ENCODE measurements around the gene IMPA2.
A peak's percentile ranks its signal among the peaks of the same experiment; 100 is the strongest.

Gene IMPA2

GRCh38 chr18:11987527-11987926 lies 6.2 kb downstream of the IMPA2 start:
- ChIA-PET POLR2A (no interaction called here), CTCF (interaction anchor here (1.0 to 14.0 kb wide), 3 partner anchors 8 to 51 kb away, joined by 4 to 436 read pairs (median 7); no protein-coding TSS in a partner anchor)

GRCh38 chr18:11989174-11989573 lies 7.9 kb downstream of the IMPA2 start:
- no peak overlapping the region for H3K27ac ChIP-seq (ENCODE audit: extremely low read depth, low read depth, low read length)
- TF ChIP-seq ZNF311 (tag by site-specific recombination; IDR thresholded peaks at IDR 0.05; ENCODE audit: borderline replicate concordance) (no peak), SCRT2 (tag by site-specific recombination; IDR thresholded peaks at IDR 0.05) (peak; percentile 70; the same call in 1 of the 2 replicates)
- no peaks in the 10 kb centered on the region for H3K4me1 ChIP-seq (ENCODE audit: control insufficient read depth, insufficient read depth, low read length)
- H3K9me3 ChIP-seq (ENCODE audit: control insufficient read depth, insufficient read depth, low read depth, low read length) = no peaks in the 10 kb centered on the region
- ChIA-PET CTCF (interaction anchor here (0.6 to 14.0 kb wide), 6 partner anchors 9 to 727 kb away, joined by 3 to 436 read pairs (median 4); no protein-coding TSS in a partner anchor), POLR2A (interaction anchor here (0.6 kb wide), 1 partner anchor 381 kb away, joined by 3 read pairs; no protein-coding TSS in a partner anchor)
- no peaks in the 10 kb centered on the region for H3K36me3 ChIP-seq (ENCODE audit: control insufficient read depth in 2 of 2, insufficient read depth in 1 of 2, low read length in 2 of 2)
- H3K4me3 ChIP-seq (ENCODE audit: low read depth, low read length) = no peak overlapping the region

More at GRCh38 chr18:11987527-11987926, 6.2 kb downstream of the IMPA2 start:
- H3K27ac ChIP-seq (ENCODE audit: extremely low read depth, low read depth, low read length) = no peak overlapping the region
- TF ChIP-seq PRDM10 (tag by site-specific recombination; IDR thresholded peaks at IDR 0.05) (peak; percentile 90), ZSCAN4 (tag by site-specific recombination; IDR thresholded peaks at IDR 0.05) (no peak), YY2 (tag by site-specific recombination; IDR thresholded peaks at IDR 0.05) (no peak), OSR2 (tag by site-specific recombination; IDR thresholded peaks at IDR 0.05) (no peak), ZNF837 (tag by site-specific recombination; IDR thresholded peaks at IDR 0.05) (no peak), SETDB1 (IDR thresholded peaks at IDR 0.05; ENCODE audit: insufficient read length, low read length) (no peak), ZNF350 (tag by site-specific recombination; IDR thresholded peaks at IDR 0.05) (no peak), REPIN1 (tag by site-specific recombination; IDR thresholded peaks at IDR 0.05; ENCODE audit: low read depth) (no peak)
- H3K4me1 ChIP-seq (ENCODE audit: control insufficient read depth, insufficient read depth, low read length) = no peaks in the 10 kb centered on the region
- no peaks in the 10 kb centered on the region for H3K36me3 ChIP-seq (ENCODE audit: control insufficient read depth in 2 of 2, insufficient read depth in 1 of 2, low read length in 2 of 2)
- H3K4me3 ChIP-seq (ENCODE audit: low read depth, low read length) = no peak overlapping the region
- no peaks in the 10 kb centered on the region for H3K9me3 ChIP-seq (ENCODE audit: control insufficient read depth, insufficient read depth, low read depth, low read length)

GRCh38 chr18:11989966-11990380 lies 8.7 kb downstream of the IMPA2 start:
- Histone ChIP-seq H3K4me1 (ENCODE audit: control insufficient read depth, insufficient read depth, low read length) (no peaks in the 10 kb centered on the region), H3K9me3 (ENCODE audit: control insufficient read depth, insufficient read depth, low read depth, low read length) (no peaks in the 10 kb centered on the region), H3K27ac (ENCODE audit: extremely low read depth, low read depth, low read length) (no peak overlapping the region), H3K4me3 (ENCODE audit: low read depth, low read length) (no peak overlapping the region), H3K36me3 (ENCODE audit: control insufficient read depth in 2 of 2, insufficient read depth in 1 of 2, low read length in 2 of 2) (no peaks in the 10 kb centered on the region)
- TF ChIP-seq ZBTB11 (tag by site-specific recombination; conservative IDR thresholded peaks at IDR 0.05; ENCODE audit: low read depth) (no peak), ZNF654 (tag by site-specific recombination; IDR thresholded peaks at IDR 0.05; ENCODE audit: low read depth) (no peak), REST (tag by site-specific recombination; IDR thresholded peaks at IDR 0.05) (peak; percentile 56; the same call in 1 of the 2 replicates), BCL11B (tag by site-specific recombination; IDR thresholded peaks at IDR 0.05; ENCODE audit: low read depth) (no peak)
- CTCF ChIA-PET = interaction anchor here (0.6 to 14.0 kb wide), 6 partner anchors 49 to 726 kb away, joined by 3 to 436 read pairs (median 4); no protein-coding TSS in a partner anchor
- POLR2A ChIA-PET = no interaction called here

Measured in HEK293 (cell line).